Effector CD8-positive, alpha-beta T cell (primary cell): Measurements from ENCODE around the gene KIAA0513.
"Not testable (repeated sequence)": the region's sequence is repeated elsewhere in the genome, so short reads cannot be mapped to it uniquely, and the experiment has no call there.

Experiments used
- DNase-seq: peaks from one replicate; lab custom pipeline; 2025; lab: John Stamatoyannopoulos, UW

The KIAA0513 gene

DNA sequence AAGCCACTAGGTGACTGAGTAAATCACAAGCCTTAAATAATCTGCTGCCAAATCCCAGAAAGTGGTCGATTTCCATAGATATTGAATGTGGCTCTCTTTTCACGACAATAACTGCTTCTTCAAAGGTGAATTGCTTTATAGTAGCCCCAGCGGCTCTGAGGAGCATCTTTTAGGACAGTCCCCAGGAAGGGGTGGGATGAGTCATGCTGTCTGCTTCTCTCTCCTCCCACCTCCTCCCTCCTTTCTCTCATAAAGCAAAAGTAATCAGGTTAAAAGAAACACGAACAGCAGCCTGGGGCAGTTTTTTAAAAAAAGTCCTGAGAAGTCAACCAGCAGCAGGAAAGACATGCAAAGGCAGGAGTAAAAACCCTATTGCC lies 1.8 kb downstream of the KIAA0513 start:
- DNase-seq: peak; percentile 1

DNA sequence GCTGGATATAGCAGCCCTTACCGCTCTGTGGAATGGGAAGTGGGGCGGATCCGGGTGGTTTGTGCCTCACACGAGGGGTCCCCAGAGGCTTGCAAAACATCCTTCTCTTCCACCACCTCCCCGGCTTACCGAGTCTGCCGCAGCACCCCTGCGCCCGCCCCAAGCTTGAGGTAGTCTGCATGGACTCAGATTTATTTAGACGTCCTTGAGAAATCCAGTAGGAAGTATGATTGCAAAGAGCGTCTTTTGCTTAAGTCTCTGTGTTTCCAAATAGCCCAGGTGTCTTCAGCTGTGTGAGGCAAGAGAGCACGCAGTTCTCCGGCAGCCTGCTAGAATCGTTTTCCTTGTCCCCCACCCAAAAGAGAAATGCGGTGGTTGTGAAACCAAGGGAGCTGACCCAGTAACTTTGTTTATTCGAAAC lies 2.4 kb downstream of the KIAA0513 start:
- no peak for DNase-seq

- no peak for DNase-seq
Measured at GRCh38 chr16:85031451-85031850, 3.9 kb downstream of the KIAA0513 start.

GRCh38 chr16:85032187-85032586 lies 4.6 kb downstream of the KIAA0513 start:
- DNase-seq: not testable (repeated sequence)

DNA sequence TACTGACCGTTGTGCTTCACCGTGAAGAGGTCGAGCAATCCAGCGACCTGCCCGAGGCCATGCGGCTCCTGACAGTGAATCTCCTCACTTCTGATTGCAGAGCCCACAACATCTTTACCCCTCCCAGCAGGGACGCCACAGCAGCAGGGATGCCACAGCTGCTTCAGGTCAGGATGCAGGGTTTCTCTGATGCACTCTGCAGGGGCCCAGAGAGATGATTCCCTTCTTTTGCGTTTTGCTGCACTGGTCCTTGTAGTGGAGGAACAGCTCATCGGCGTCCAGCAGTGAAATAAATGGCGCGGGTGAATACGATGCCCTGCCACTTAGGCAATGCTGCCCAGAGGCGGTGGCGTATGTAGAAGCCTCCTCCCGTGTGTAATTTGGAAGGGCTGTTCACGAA lies 5.6 kb downstream of the KIAA0513 start:
- no peak for DNase-seq

- no peak for DNase-seq
Measured at GRCh38 chr16:85034591-85035433, 7.2 kb downstream of the KIAA0513 start.

DNA sequence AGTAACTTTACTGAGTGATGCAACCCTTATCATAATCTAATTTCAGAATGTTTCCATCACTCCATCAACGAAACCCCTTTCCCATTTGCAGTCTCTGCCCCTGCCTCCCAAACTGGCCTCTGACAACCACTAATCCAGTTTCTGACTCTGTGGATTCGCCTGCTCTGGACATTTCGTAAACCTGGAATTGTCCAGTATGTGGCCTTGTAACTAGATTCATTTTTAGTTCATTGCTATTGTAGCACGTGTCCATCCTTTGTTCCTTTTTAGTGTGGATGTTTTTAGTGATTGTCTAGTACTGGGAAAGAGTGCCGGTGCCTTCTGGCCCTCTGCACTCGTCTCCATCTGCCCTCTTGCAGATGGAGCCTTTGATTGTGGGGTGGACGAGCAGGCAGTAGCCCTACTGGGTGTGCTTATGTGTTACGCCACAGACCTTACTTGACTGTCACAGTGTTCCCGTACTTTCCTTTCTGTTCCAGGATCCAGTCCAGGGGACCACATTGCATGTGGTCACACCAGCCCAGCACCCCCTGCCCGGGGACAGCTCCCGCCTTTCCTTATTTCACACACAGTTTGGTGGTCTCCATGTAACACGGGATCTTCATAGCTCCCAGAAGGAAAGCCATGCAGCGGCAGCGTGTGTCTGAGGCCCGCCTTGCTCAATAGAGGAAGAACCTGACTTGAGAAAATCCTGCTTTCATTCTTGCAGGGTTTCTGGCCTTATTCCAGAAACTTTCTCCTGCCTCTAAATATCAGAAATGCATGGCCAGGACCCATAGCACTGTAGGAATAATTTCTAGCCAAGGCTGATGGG lies 8.8 kb downstream of the KIAA0513 start:
- no peak for DNase-seq

- no peak for DNase-seq
Measured at GRCh38 chr16:85037050-85037410, 9.4 kb downstream of the KIAA0513 start.

DNA sequence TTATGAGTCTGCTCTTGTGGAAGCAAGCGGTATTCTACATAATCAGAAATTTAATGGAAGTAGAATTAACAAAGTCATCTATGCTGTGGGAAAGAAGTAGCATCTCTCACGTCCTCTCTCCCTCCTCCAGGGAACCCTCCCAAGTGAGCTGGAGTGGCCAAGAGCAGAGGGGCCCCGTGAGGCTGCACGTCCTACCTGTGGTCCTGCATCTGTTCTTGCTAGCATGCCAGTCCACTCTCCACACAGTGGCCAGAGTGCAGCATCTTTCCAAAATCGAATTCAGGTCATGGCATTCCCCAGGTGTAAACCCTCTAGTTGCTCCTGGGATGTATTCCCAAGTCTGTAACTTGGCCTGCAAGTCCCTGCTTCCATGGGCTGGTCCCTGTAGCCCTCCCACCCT lies 10.1 kb downstream of the KIAA0513 start:
- no peak for DNase-seq

GRCh38 chr16:85040685-85041084 lies 13.1 kb downstream of the KIAA0513 start:
- no peak for DNase-seq

DNA sequence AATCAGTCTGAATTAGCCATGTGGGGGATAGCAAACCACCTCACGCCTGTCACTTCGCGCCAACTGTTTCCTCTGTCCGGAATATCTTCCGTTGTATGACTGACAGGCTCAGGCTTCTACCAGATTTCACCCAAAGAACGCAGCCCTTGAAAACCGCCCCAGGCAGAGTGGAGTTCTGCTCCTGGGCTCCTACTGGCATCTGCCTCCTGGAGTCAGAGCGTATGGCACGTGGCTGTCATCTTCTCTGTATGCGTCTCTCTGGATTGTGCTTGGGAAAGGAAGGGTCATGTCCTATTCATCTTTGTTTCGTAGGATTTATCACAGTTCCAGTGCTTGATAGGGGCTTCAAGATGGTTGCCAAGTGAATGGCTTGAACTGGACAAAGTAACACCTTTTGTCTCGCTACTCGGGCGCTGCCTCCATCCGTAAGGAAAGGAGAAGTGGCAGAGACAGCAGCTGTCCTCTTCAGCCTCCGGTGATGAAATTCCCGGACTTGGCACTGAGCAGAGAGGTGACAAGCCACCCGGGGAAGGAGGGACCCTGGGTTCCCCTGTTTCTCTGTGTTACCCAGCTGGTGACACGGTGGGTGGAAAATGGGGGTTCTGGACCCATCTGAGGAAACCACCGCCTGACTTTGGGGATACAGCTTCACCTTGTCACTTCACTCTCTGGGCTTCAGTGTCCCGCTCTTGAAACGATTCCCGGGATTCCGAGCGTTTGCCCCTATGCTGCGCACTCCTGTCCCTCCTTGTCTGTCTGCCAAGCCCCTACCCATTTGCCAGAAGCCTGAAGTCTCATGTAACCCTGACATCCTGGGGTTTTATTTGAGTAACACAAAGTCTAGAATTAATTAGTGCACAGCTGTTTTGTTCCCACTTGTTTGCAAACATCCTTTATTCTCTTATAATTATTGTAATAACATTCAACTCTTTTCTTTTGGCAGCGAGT lies 13.9 kb downstream of the KIAA0513 start:
- no peak for DNase-seq

- DNase-seq: no peak
Measured at GRCh38 chr16:85042167-85042526, 14.6 kb downstream of the KIAA0513 start.

DNA sequence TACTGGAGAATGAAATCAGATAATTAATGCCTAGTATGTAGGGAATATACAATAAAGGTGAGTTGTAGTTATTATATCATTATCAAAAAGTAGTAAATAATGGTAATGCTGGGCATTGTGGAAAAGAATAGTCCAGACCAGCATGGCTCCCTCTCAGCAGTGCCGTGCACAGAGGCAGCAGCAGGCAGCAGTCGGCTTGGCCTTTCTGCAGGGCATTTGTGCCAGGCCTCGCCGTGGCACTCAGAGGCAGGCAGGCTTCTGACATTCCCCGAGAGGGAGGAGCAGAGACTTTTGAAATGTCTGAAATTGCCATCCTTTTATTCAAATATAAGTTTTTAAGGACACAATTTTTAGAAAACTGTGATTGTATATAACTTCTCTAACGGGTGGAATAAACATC lies 15.0 kb downstream of the KIAA0513 start:
- DNase-seq: no peak

DNA sequence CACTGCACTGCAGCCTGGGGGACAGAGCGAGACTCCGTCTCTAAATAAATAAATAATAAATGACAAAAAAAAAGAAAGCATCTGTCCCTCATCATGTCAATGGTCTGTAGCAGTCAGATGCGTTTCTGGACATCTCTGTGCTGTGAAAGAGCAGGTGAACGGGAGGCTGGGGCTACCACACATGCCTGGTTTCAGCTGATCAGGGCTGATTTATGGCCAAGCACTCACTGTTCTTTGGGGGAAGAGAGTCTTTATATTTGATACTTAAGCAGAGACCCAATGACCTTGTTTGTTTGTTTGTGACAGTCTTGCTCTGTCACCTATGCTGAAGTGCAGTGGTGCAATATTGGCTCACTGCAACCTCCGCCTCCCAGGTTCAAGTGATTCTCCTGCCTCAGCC lies 17.5 kb downstream of the KIAA0513 start:
- DNase-seq: no peak

DNA sequence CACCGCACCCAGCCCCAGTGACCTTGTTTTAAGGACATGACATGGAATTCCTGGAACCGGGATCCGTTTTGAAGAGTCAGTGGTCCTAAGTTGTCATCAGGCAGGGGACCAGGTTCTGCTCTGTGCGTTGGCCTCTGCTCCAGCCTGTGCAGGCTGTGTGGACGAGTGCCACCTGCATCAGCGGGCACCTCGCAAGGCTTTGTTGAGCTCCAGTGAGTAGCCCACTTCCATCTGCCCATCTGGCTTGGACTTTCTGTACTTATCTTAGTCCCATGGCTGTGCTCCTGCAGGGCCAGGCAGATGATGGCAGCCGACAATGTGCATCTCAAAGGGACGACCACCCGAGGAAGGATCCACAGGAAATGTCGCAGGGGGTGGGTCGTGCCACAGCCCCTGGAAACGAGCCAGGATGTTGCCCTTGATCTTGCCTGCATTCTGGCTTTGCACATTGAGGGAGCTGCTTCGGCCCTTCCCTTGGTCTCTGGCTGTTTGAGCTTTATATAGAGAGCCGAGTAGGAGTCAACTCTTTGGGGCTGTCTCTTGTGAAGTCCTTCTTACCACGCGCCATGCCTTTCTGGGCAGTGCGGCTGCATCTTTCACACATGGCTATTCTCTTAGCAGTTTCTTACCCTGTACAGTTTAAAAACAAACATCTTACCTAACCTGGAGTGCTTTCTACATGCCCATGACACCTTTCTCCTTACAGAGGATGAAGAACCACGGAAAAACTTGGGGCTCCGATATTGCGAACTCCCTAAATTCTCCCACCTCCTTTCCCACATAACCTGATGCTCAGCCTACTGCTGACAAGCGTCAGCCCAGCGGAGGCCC lies 18.3 kb downstream of the KIAA0513 start:
- DNase-seq: no peak

DNA sequence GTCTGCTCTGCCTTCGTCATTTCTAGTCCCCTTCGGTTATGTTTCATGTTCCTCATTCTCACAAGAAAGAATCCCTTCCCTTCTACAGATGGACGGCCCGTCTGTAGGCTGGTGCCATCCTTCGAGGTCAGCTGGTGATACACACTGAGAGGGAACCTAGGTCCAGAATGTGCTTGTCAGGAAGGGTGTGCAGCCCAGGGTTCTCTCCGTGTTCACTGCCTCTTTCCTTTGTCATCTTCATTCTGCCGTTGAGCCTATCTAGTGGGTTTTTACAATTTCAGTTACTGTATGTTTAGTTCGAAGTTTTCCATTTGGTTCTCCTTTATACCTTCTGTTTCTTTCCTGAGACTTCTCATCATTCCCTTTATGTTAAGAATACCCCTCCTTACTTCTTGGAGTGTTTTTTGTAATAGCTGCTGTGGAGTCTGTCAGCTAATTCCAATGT lies 18.9 kb downstream of the KIAA0513 start:
- no peak for DNase-seq

- DNase-seq: no peak
Measured at GRCh38 chr16:85046931-85047866, 19.6 kb downstream of the KIAA0513 start.

GRCh38 chr16:85047867-85048455 lies 20.4 kb downstream of the KIAA0513 start:
- DNase-seq: no peak

DNA sequence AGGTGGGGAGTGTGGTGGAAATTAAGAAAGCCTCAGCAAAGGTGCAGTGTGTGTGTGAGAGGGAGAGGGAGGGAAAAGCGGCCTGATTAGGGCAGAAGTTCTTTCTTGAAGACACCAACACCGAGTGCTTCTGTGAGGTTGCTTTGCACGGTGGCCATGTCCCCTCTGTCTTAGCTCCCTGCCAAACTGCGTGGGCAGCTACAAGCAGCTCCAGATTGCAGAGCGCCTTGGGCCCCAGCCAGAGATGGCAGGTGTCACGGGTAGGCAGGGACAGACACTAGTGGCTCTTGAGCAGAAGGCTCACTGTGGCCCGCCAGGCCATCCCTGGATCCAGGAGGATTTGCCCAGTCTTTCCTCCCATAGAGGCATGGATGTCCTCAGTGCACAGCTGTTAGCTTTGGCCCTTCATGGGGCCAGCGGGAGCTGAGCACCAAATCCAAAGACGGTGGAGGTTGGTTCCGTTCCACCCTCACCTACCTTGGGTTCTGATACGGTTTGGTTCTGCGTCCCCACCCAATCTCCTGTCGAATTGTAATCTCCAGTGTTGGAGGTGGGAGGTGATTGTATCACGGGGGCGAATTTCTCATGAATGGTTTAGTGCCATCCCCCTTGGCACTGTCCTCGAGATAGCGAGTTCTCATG lies 21.4 kb downstream of the KIAA0513 start:
- DNase-seq: no peak
